GM18520 (cell line): ENCODE measurements around the gene ST6GAL1.
A peak's percentile ranks its signal among the peaks of the same experiment; 100 is the strongest.
"Not testable (repeated sequence)": the region's sequence is repeated elsewhere in the genome, so short reads cannot be mapped to it uniquely, and the experiment has no call there.

Source experiments
- ATAC-seq: cut with Tn5 transposase; IDR thresholded peaks from one replicate; pipeline ENCODE4 v1.9.1; 2021; ENCODE audit not compliant: unreplicated experiment

The ST6GAL1 gene

DNA sequence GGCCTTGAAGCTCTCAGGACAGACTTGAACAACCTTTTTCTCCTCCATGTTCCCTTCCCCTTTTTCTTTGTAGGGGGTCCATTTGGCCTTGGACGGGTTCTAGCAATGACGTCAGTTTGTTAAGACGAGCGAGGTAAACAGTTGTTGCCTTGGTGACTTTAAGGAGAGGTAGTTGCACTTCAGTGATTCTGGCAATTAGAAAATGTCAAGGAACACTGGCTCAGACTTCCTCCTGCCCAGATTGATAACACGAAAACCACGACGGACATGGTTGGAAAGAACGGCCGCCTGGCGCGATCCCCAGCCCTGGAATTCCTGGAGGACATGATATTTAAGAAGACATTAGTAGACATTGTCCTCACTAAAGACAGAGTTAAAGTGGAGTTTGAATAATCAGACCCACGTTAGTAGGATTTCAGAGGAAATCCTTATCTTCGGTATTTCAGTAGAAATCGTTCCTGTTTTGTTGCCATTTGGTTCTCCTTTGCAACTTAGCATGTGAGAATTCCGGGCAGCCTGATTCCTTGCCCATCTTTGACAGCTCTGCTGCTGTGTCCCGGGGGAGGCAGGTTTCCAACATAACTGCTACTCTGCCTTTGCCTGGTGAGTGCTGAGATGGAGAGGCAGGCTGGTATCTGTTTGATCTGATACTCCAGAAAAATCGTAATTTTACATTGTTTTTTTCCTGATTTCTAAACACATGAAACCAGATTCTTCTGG is 87.3 kb downstream of the ST6GAL1 start:
- no peak for ATAC-seq

DNA sequence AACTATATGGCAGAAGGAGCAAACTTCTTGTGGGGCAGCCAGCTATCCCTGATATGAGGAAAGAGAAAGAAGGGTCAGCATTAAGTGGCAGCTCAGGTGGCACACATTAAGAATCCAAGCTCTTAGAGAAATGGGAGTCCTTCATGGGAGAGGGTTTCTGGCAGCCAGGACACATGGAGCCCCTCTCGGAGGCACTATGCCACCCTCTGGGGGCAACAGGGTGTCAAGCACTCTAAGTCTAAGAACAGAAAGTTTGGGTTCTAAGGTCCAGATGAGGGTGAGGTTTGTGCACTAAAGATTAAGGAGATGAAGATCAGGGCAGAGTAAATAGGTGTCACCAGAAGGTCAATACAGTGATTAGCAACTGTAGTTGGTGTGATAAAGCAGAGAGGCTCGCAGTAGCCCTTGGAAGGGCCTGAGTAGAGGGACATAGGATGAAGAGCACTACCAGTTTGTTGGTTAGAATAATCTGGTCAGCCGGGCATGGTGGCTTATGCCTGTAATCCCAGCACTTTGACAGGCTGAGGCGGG is 89.3 kb downstream of the ST6GAL1 start:
- no peak for ATAC-seq

DNA sequence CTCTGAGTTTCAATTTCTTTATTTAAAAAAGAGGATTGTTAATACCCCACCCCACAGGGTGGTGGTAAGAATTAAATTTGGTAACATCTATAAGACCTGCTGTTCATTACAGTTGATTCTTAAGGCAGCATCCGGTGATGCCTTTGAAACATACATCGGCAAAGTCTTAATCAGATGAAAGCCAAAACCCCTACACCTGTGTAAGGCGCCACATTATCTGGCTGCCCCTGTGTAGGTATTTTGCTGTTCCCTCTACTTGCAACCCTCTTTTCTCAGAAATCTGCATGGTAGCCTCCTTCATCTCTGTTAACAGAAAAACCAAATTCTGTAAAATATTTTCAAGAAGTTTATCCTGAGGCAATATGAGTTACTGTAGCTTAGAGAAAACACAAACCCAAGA is 90.0 kb downstream of the ST6GAL1 start:
- ATAC-seq, result no peak

- ATAC-seq, result peak; percentile 26
These were observed 91.5 kb downstream of the ST6GAL1 start for GRCh38 chr3:187021748-187022402.

DNA sequence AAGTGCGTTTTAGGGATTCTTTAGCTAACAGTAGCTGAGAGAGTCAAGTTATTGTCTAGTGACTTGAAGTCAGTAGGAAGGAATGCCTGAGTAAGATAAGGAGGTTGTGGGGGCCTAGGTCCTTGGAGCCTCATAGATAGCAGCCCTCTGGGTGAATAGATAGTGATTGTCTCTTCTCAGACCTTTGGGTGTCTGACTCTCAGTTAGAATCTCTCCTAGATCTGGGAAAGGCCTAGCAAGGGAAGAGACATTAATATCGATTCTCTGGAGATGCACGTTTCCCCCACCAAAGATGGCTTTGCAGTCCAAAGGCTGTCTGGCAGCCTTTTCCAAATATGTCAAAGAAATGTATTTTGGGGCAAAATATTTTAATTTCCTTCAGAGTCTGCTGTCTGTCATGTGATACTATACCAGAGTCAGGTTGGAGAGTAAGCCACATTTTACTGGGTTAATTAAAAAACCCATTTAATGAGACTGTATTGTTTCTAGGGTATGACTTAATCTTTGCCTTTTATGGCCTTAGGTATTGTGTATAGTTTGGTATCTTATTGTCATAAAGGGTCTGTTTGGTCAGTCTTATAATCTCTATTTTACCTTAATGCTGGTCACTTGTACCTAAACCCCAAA is 92.2 kb downstream of the ST6GAL1 start:
- no peak for ATAC-seq

DNA sequence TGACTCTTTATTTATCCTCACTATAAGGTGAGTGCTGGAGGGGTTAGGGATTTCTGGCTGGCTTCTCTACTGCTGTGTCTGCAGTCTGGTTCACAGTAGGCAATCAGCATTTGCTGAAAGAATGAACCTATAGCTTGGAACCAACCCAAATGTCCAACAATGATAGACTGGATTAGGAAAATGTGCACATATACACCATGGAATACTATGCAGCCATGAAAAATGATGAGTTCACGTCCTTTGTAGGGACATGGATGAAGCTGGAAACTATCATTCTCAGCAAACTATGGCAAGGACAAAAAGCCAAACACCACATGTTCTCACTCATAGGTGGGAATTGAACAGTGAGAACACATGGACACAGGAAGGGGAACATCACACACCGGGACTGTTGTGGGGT is 93.0 kb downstream of the ST6GAL1 start:
- not testable (repeated sequence) for ATAC-seq

GRCh38 chr3:187024536-187025226 is 94.4 kb downstream of the ST6GAL1 start:
- no peak for ATAC-seq

DNA sequence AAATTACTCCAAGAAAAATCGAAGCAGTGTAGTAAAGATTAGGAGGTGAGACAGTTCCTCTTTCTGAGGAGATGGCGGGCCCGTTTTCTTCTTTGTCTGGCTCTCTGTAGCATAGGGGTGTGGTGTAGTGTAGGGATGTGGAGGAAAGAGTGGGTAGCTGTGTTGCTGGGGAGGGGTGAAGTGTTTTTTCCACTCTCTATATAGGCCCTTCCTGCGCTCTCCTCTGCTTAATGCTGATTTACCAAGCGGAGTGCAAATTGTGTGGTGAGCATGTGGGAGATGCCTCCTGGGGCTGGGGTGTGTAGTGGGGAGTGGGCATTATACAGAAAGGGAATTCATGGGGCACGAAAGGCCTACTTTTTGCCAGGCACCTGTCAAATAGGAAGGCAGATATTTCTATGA is 94.9 kb downstream of the ST6GAL1 start:
- no peak for ATAC-seq

- peak; percentile 23 for ATAC-seq
These were observed 95.5 kb downstream of the ST6GAL1 start for GRCh38 chr3:187025656-187026316.

DNA sequence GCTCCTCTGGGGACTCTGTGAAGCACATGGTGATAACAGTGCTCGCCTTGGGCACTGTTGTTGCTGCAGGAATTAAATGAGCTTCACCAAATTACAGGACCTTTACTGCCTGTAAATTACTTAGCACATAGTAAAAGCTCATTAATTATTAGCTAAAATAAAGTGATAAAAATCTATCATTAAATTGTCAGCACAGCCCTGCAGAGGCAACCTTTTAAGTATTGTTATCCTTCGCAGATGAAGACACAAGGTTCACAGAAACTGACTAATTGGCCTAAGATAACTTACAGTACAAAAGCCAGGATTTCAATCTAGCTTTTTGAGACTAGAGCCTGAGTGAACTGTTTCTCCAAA is 96.0 kb downstream of the ST6GAL1 start:
- ATAC-seq, result no peak

GRCh38 chr3:187027531-187028278 is 97.4 kb downstream of the ST6GAL1 start:
- ATAC-seq, result no peak

DNA sequence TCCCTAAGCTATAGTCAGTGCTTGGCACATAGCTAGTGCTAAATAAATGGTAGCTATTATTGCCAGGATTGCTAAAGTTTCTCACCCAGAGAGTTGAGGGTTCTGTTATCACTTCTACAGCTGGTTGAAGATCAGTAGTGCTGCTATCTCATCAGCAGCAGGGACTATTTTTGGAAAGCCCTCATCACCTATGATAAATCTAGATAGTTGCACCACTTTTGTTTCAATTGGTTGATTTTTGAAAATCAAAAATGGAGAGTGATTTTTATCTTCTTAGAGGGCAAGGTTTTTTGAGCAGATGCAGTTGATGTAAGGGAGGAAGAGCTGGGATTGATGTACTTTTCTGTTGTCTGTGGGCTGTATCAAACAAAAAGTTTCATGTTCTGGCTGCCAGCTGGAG is 101.6 kb downstream of the ST6GAL1 start:
- ATAC-seq, result no peak

DNA sequence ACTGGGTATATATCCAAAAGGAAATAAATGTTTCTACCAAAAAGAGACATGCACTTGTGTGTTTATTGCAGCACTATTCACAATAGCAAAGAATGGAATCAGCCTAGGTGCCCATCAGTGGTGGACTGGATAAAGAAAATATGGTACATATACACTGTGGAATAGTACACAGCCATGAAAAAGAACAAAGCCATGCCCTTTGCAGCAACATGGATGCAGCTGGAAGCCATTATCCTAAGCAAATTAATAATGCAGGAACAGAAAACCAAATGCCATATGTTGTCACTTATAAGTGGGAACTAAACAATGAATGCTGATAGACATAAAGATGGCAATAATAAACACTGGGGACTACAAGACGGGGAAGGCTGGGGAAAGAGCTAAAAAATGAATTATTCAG is 106.1 kb downstream of the ST6GAL1 start:
- ATAC-seq, result no peak

DNA sequence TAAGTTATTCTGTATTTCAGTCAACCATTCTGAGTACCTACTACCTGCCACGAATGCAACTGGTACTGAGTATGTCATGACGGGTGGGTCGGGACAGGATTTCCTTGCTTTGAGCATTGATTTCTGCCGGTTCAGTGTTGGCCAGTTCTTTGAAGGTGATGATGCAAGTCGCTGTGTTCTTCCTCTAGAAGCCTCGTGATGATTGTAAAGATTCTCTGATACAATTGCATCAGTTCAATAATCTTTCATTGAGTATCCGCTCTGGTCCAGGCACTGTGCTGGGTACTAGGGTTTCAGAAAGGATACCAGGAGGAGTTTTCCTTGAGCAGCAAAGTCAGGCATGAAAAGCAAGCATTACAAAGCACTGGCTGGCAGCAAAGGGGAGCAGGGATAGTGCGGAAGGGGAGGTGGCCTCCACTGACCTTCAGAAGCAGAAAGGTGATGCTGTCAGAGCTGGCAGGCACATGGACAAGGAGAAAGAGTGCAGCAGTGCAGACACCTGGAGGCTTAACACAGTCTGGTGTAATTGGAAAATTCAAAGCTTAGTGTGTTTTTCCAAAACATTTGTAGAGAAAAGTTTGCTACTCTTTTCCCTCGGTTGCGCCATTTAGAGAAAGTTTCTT is 108.9 kb downstream of the ST6GAL1 start:
- no peak for ATAC-seq

GRCh38 chr3:187039723-187040414 is 109.5 kb downstream of the ST6GAL1 start:
- ATAC-seq, result peak; percentile 47

DNA sequence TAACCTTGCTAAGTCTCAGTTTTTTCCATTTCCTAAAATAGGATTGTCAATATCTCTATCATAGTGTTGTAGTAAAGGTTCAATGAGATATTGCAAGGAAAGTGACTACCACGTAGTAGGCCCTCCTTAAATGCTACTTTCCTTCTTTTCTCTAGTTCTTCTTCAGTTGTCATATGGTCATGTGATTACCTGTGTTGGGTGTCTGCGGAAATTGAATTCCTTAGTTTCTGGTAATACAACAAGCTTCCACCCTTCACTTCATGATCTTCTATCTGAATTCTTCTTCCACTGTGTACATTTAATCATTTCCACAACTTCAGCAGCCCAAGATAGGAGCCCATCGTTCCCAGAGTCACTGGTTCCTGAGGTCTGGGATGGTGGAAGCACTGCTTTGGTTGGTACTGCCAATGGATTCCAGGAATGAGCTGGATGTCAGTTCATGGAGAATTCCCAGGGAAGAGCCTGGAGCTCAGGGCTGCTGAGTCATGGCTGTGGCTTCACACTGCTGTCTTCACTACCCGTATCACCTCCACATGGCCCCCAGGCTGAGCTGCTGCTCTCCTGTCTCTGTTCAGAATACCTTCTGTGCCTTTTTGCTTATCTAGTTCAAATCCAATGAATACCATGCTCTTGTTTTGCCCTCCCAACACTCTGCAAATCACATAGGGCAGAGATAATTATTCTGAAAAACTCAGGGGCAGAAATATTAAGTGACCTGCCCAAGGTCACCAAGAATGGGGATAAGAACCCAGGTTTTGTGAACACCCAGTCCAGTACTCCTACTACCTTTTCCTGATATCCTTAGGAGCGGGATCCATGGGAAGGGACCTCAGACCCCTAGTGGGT is 110.4 kb downstream of the ST6GAL1 start:
- no peak for ATAC-seq

DNA sequence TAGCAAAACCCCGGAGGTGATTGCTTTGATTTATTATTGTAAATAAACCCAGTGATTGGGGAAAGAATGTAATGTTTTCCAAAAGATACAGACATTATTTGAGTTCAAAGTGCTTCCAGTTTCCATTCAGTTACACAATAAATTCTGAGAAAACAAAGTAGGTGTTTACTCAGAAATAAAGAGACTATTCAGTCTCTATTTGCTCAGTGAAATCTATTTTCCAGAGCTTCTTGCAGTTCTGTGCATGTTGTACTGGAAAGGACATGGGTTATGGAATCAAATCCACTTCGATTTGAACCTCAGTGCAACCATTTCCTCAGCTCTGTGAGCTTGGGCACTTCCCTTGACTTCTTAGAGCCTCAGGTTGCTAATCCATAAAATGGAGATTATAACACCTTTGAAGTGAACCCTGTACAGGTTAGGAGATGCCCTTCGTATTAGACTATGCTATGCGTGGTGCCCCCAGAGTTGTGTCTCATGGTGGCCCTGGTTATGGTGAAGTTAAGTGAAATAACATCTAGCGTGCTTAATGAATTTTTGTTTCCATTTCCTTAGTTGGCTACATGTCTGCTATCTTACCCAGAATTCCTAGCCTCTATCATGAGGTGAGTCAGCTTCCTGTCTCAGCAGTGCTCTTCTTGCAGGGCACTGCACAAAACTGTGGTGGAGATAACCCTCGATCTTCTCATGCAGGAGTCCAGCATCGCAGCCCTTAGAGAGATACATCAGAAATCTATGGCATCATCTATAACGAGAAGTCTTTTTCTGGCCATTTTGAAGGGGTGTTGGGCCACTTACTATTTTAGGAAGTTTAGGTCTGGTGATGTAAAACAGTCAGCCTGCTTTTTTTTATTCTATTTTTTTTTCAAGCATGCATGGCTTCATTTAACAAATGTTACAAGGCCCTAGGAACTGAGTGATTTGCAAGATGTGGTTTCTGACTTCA is 111.3 kb downstream of the ST6GAL1 start:
- no peak for ATAC-seq
